ENCODE measurements around the gene SHANK3. TPM values are rescaled to one million over a fixed set of nuclear protein-coding genes. Genes with fewer than 3 reads are reported as not detected.
A peak's percentile ranks its signal among the peaks of the same experiment; 100 is the strongest.
"Not testable (repeated sequence)": the region's sequence is repeated elsewhere in the genome, so short reads cannot be mapped to it uniquely, and the experiment has no call there.

Gene SHANK3
- total and polyA plus RNA-seq, 5 experiments from 2014 or later, result 0.05 TPM; not detected in 4

GRCh38 chr22:50657925-50658324 lies 14.7 kb upstream of the SHANK3 start:
- Mint-ChIP-seq H3K4me1 (no peaks in the 10 kb centered on the region), H3K9me3 (no peaks in the 10 kb centered on the region), H3K27ac (no peak overlapping the region), H3K27me3 (peaks cover 0 to 23% (median 10%) of the 10 kb centered on the region in 5 donors), H3K4me3 (no peak overlapping the region), H3K36me3 (no peaks in the 10 kb centered on the region)
- POLR2A ChIA-PET, result no interaction called here
- DNase-seq (no peak), ATAC-seq (no peak)

- peaks cover 0 to 23% (median 10%) of the 10 kb centered on the region in 5 donors for H3K27me3 Mint-ChIP-seq
- POLR2A ChIA-PET, result interaction anchor here (0.7 kb wide), 1 partner anchor 119 kb away, joined by 4 read pairs; no protein-coding TSS in a partner anchor
- not testable (repeated sequence) for H3K4me1 Mint-ChIP-seq, ATAC-seq, H3K9me3 Mint-ChIP-seq, DNase-seq, H3K27ac Mint-ChIP-seq, H3K36me3 Mint-ChIP-seq, H3K4me3 Mint-ChIP-seq
Observed at GRCh38 chr22:50659711-50660110, 12.9 kb upstream of the SHANK3 start.

DNA sequence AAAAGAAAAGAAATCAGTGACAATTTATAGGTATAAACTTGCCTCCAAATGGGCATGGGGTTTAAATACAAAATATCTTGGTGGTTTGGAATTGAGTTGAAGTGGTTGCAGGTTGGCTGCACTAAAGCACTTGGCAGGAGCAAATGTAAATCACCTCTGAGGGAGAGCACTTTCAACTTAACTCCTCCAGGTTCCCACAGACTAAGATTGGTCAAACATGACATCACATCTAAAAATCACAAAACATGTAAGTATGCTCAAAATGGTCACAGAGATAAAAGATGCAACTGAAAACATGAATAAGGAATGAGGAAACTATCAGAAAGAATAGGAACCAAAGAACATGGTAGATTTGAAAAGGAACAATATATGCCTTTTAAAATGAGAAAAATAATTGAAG lies 12.3 kb upstream of the SHANK3 start:
- Mint-ChIP-seq H3K9me3 (no peaks in the 10 kb centered on the region), H3K27ac (no peak overlapping the region), H3K36me3 (no peaks in the 10 kb centered on the region), H3K4me3 (no peak overlapping the region), H3K4me1 (no peaks in the 10 kb centered on the region), H3K27me3 (peaks cover 0 to 23% (median 10%) of the 10 kb centered on the region in 5 donors)
- DNase-seq (no peak), ATAC-seq (no peak)
- POLR2A ChIA-PET, result no interaction called here

DNA sequence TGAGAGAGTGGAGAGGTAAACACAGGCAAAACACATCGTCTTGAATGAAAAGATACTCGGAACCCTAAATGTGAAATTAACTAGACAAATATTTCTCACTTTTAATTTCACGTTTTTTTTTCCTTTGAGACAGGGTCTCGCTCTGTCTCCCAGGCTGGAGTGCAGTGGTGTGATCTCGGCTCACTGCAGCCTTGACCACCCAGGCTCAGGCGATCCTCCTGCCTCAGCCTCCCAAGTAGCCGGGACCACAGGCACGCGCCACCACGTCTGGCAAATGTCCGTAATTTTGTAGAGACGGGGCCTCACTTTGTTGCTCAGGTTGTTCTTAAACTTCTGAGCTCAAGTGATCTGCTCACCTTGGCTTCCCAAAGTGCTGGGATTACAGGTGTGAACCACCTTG lies 7.4 kb upstream of the SHANK3 start:
- peaks cover 0 to 15% (median 5%) of the 10 kb centered on the region in 5 donors for H3K27me3 Mint-ChIP-seq
- POLR2A ChIA-PET, result no interaction called here

DNA sequence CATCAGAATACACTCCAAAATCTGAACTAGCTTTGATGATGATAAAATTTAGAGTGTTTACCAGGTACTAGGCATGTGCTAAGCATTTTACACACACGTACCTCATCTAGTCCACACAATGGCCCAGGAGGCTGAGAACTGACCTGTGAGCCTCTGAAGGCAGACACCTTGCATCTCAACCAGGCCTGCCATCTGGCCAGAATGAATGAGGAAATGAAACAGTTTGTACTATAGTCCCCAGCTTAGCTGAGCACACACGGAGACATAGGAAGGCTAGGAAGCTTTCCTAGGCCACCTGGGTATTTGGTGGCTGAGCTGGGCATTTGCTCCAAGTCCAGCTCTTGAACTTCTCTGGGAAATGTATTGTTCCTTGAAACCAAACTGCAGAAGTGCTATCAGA lies 6.9 kb upstream of the SHANK3 start:
- DNase-seq, result no peak
- Mint-ChIP-seq H3K4me3 (no peak overlapping the region), H3K9me3 (no peaks in the 10 kb centered on the region), H3K27ac (no peak overlapping the region), H3K4me1 (no peaks in the 10 kb centered on the region), H3K36me3 (no peaks in the 10 kb centered on the region), H3K27me3 (peaks cover 0 to 18% (median 4%) of the 10 kb centered on the region in 5 donors)
- POLR2A ChIA-PET, result no interaction called here
- ATAC-seq, result no peak

More for the DNA sequence above, 7.4 kb upstream of the SHANK3 start:
- no peak overlapping the region for H3K27ac Mint-ChIP-seq
- no peaks in the 10 kb centered on the region for H3K36me3 Mint-ChIP-seq
- H3K4me1 Mint-ChIP-seq, result no peaks in the 10 kb centered on the region
- H3K4me3 Mint-ChIP-seq, result no peak overlapping the region
- ATAC-seq, result no peak
- no peaks in the 10 kb centered on the region for H3K9me3 Mint-ChIP-seq
- no peak for DNase-seq

GRCh38 chr22:50670513-50670912 lies 2.1 kb upstream of the SHANK3 start:
- H3K9me3 Mint-ChIP-seq, result no peaks in the 10 kb centered on the region
- POLR2A ChIA-PET, result interaction anchor here (0.7 to 1.3 kb wide), 2 partner anchors 44 to 88 kb away, joined by 3 read pairs; partner anchors contain the start of gene CHKB
- ATAC-seq (no peak), DNase-seq (no peak)
- H3K27ac Mint-ChIP-seq, result peak overlapping the region in 5 of 10 donors; percentile 0 to 63 (median 21)
- H3K27me3 Mint-ChIP-seq, result peaks cover 6 to 29% (median 14%) of the 10 kb centered on the region in 5 donors
- peak overlapping the region in 3 of 10 donors; percentile 1 to 64 (median 12) for H3K4me3 Mint-ChIP-seq
- no peaks in the 10 kb centered on the region for H3K36me3 Mint-ChIP-seq
- peaks cover 13 to 30% (median 18%) of the 10 kb centered on the region in 4 donors for H3K4me1 Mint-ChIP-seq

DNA sequence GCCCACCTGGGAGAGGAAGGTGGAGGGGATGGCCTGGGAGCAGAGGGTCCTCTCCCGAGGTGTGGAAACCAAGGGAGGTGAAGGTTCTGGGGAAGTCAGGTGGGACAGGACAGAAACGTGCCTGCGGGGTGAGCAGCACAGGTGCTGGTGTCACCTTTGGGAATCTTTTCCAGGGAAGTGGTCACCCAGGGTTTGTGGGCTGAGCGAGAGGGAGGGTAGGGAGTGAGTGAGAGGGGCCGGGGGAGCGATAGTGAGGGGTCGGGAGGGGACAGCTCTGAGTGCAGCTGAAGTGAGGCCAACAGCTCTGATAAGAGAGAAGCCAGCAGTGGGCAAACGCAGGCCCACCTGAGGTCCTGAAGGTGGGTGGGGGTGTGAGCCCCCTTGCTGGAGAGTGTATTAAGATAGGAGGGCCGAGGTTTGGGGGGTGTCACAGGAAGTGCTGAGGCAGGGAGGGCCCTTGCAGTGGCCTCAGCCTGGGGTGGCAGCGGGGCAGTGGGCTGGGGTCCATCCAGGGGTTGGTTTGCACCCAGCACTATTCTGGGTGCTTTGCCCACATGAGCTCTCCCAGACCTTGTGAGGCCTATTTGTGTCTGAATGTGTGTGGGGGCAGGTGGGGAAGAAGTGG lies 1.6 kb upstream of the SHANK3 start:
- H3K27ac Mint-ChIP-seq, result peak overlapping the region in 5 of 10 donors; percentile 0 to 63 (median 27)
- no peaks in the 10 kb centered on the region for H3K9me3 Mint-ChIP-seq
- no peak for DNase-seq
- peak overlapping the region in 3 of 10 donors; percentile 56 to 74 (median 69) for H3K4me3 Mint-ChIP-seq
- POLR2A ChIA-PET, result interaction anchor here (0.7 to 1.3 kb wide), 2 partner anchors 44 to 89 kb away, joined by 3 read pairs; partner anchors contain the start of gene CHKB
- ATAC-seq, result no peak
- no peaks in the 10 kb centered on the region for H3K36me3 Mint-ChIP-seq
- H3K4me1 Mint-ChIP-seq, result peaks cover 15 to 35% (median 20%) of the 10 kb centered on the region in 4 donors
- peaks cover 11 to 33% (median 19%) of the 10 kb centered on the region in 5 donors for H3K27me3 Mint-ChIP-seq

- ATAC-seq, result peak in 1 of 2 donors; percentile 37
- no peaks in the 10 kb centered on the region for H3K9me3 Mint-ChIP-seq
- peak in 1 of 10 donors; percentile 25 for DNase-seq
- POLR2A ChIA-PET, result interaction anchor here (1.3 kb wide), 1 partner anchor 89 kb away, joined by 3 read pairs; the partner anchor contains the start of gene CHKB
- no peaks in the 10 kb centered on the region for H3K36me3 Mint-ChIP-seq
- H3K27me3 Mint-ChIP-seq, result peaks cover 13 to 35% (median 22%) of the 10 kb centered on the region in 5 donors
- peak overlapping the region in 4 of 10 donors; percentile 25 to 78 (median 50) for H3K27ac Mint-ChIP-seq
- peak overlapping the region in 4 of 10 donors; percentile 8 to 74 (median 36) for H3K4me3 Mint-ChIP-seq
- H3K4me1 Mint-ChIP-seq, result peaks cover 15 to 35% (median 21%) of the 10 kb centered on the region in 4 donors
Observed at GRCh38 chr22:50671641-50672040, 982 bp upstream of the SHANK3 start.

- H3K9me3 Mint-ChIP-seq, result no peaks in the 10 kb centered on the region
- no peaks in the 10 kb centered on the region for H3K36me3 Mint-ChIP-seq
- peak overlapping the region in 5 of 10 donors; percentile 1 to 74 (median 16) for H3K4me3 Mint-ChIP-seq
- H3K27ac Mint-ChIP-seq, result peak overlapping the region in 3 of 10 donors; percentile 44 to 78 (median 57)
- ATAC-seq (no peak), DNase-seq (no peak)
- POLR2A ChIA-PET, result no interaction called here
- H3K27me3 Mint-ChIP-seq, result peaks cover 13 to 34% (median 22%) of the 10 kb centered on the region in 5 donors
- peaks cover 15 to 35% (median 21%) of the 10 kb centered on the region in 4 donors for H3K4me1 Mint-ChIP-seq
Observed at GRCh38 chr22:50672041-50672440, 582 bp upstream of the SHANK3 start.

DNA sequence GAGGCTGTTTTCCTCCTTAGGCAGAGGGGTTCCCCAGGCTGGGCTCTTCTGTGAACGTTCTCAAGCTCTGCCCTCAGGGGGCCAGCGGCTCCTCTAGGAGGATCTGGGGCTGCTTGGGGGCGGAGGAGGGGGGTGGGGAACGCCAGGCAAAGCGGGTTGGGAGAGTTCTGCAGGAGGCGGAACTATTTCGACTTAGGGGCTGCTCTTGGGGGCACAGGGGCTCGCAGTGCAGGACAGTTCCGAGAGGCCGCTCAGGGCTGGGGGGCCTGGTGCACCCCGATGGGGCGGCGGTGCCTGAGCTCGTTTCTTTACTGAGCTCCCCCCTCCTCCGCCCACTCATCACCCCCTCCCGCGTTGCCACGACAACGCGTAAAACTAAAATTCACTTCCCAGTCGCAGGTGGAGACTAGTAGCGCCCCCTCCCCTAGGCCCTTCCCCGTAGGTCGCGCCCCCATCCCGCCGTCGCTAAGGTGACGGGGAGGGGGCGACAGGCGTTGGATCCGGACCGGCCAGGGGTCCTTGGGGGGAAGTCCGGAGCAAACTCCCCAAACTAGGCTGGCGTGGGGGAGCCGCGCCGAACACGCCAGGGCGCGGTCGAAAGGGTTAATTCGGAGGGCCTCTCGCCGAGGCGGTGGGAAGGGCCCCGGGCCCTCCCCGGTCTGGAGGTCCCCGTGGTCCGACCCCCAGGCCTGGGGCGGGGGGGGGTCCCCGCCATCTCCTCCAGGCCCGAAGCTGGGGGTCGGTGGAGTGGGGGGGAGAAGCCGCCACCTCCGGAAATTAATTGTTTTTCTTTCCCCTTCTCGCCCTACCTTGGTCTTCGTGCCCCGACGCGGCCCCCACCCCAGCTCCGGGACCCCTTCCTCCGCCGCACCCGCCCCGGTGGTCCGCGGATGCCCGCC lies 857 bp downstream of the SHANK3 start:
- ATAC-seq, result peak; percentile 53 to 55
- Mint-ChIP-seq H3K9me3 (no peaks in the 10 kb centered on the region), H3K36me3 (no peaks in the 10 kb centered on the region), H3K27me3 (peaks cover 13 to 29% (median 22%) of the 10 kb centered on the region in 5 donors), H3K4me3 (peak overlapping the region; percentile 51 to 83 (median 73)), H3K27ac (peak overlapping the region in 6 of 10 donors; percentile 15 to 75 (median 56)), H3K4me1 (peaks cover 15 to 35% (median 21%) of the 10 kb centered on the region in 4 donors)
- peak in 8 of 10 donors; percentile 29 to 72 (median 47) for DNase-seq
- POLR2A ChIA-PET, result interaction anchor here (0.7 to 1.4 kb wide), 2 partner anchors 39 to 84 kb away, joined by 3 read pairs; no protein-coding TSS in a partner anchor

GRCh38 chr22:50674130-50674500 lies 1.5 kb downstream of the SHANK3 start:
- peak; percentile 21 to 24 for ATAC-seq
- Mint-ChIP-seq H3K9me3 (no peaks in the 10 kb centered on the region), H3K4me3 (peak overlapping the region in 7 of 10 donors; percentile 31 to 76 (median 56)), H3K4me1 (peaks cover 15 to 35% (median 21%) of the 10 kb centered on the region in 4 donors), H3K27me3 (peaks cover 13 to 27% (median 22%) of the 10 kb centered on the region in 5 donors), H3K27ac (no peak overlapping the region), H3K36me3 (no peaks in the 10 kb centered on the region)
- DNase-seq, result no peak
- POLR2A ChIA-PET, result interaction anchor here (1.4 kb wide), 1 partner anchor 83 kb away, joined by 3 read pairs; no protein-coding TSS in a partner anchor
